CD4-positive, alpha-beta T cell (primary cell): Measurements from ENCODE around the gene ZFYVE27. TPM values are rescaled to one million over a fixed set of nuclear protein-coding genes. Genes with fewer than 3 reads are reported as not detected.

Experiments used
- ATAC-seq: fragments of 200-7000 bp; cut with Tn5 transposase; one replicate; pipeline ENCODE4 v1.10.0; 2022; ENCODE audit warnings: mild to moderate bottlenecking; ENCODE audit not compliant: poor library complexity
- CTCF ChIA-PET: fragments of 350-600 bp; sonication (Branson Sonifier 250); formaldehyde crosslinking; loops from one replicate; lab custom pipeline; 2021; ENCODE audit warnings: antibody characterized with exemption, inconsistent platforms; lab: Charles Lee
- POLR2A ChIA-PET: fragments of 350-600 bp; sonication (Branson Sonifier 250); formaldehyde crosslinking; loops from one replicate; lab custom pipeline; 2021; ENCODE audit warnings: antibody characterized with exemption, inconsistent platforms; lab: Charles Lee
- DNase-seq, 14 experiments: peaks; one replicate each; pipeline ENCODE4 v3.0.0-alpha.2; 2013 to 2020; ENCODE audit warnings: mixed read lengths in 2 of 14
- H3K27ac ChIP-seq, 2 donors: one replicate each; pipeline versions ENCODE4 v1.5.1 to v1.7.0; 2013; ENCODE audit warnings: low read length in 2 of 2, low read depth in 1 of 2, mild to moderate bottlenecking in 1 of 2
- H3K27me3 ChIP-seq, 2 experiments: 1 replicate in 1 of 2; 2 replicates in 1 of 2; pipeline versions ENCODE4 v1.6.1 to v1.7.0; 2013; ENCODE audit warnings: low read length in 2 of 2, control low read depth in 1 of 2, mild to moderate bottlenecking in 1 of 2, moderate library complexity in 1 of 2; ENCODE audit not compliant: insufficient read depth in 2 of 2, control insufficient read depth in 1 of 2
- H3K36me3 ChIP-seq: one replicate; pipeline ENCODE4 v1.6.1; 2013; ENCODE audit warnings: low read length, control low read depth; ENCODE audit not compliant: insufficient read depth
- H3K4me1 ChIP-seq: one replicate; pipeline ENCODE4 v1.6.1; 2013; ENCODE audit warnings: low read length, control low read depth; ENCODE audit not compliant: insufficient read depth
- H3K4me3 ChIP-seq: one replicate; pipeline ENCODE4 v1.5.1; 2013; ENCODE audit warnings: mild to moderate bottlenecking, low read length, moderate library complexity
- H3K9me3 ChIP-seq, 2 experiments: 1 replicate in 1 of 2; 2 replicates in 1 of 2; pipeline versions ENCODE4 v1.6.1 to v1.7.0; 2013; ENCODE audit warnings: low read length in 2 of 2, mild to moderate bottlenecking in 2 of 2, control low read depth in 1 of 2, moderate library complexity in 1 of 2; ENCODE audit not compliant: control insufficient read depth in 1 of 2, insufficient read depth in 1 of 2
- H3K27ac Mint-ChIP-seq: one replicate; pipeline ENCODE4 v1.8.0; 2020; ENCODE audit warnings: mixed read lengths
- H3K27me3 Mint-ChIP-seq: one replicate; pipeline ENCODE4 v1.8.0; 2021; ENCODE audit warnings: mixed read lengths
- H3K36me3 Mint-ChIP-seq: one replicate; pipeline ENCODE4 v1.8.0; 2021; ENCODE audit warnings: low read depth, mixed read lengths
- H3K4me1 Mint-ChIP-seq: one replicate; pipeline ENCODE4 v1.8.0; 2021; ENCODE audit warnings: low read depth, mixed read lengths
- H3K4me3 Mint-ChIP-seq: one replicate; pipeline ENCODE4 v1.8.0; 2020; ENCODE audit warnings: mild to moderate bottlenecking, mixed read lengths
- H3K9me3 Mint-ChIP-seq: one replicate; pipeline ENCODE4 v1.8.0; 2020; ENCODE audit warnings: mixed read lengths
- CTCF ChIP-seq: fragments of 200-600 bp; IDR thresholded peaks from one replicate; pipeline ENCODE4 v1.8.0; 2022; ENCODE audit warnings: antibody characterized with exemption, mild to moderate bottlenecking
- intact Hi-C, 2 experiments: fragments of 100-400 bp; cut with DNase I in 1 of 2; cut with micrococcal nuclease in 1 of 2; formaldehyde crosslinking; loops; one replicate each; pipeline versions ENCODE4 v1.15.1 to v1.9.0; 2023 to 2025; cut with DNase I, micrococcal nuclease
- total RNA-seq, 174 experiments: library from RNA in 2 of 174; stranded (reverse) in 2 of 174; gene quantifications; one replicate each; pipeline ENCODE4 v1.2.3 and lab custom pipeline; 2021 to 2026

ZFYVE27 gene
- total RNA-seq, 2 experiments from 2014 or later = 58.4 to 60.6 TPM

- no peaks in the 10 kb centered on the region for H3K9me3 ChIP-seq
- no peaks in the 10 kb centered on the region for H3K36me3 ChIP-seq
- intact Hi-C loops = no loop called here
- Mint-ChIP-seq H3K27ac (no peak overlapping the region), H3K4me3 (no peak overlapping the region), H3K27me3 (peaks cover 41% of the 10 kb centered on the region), H3K4me1 (peaks cover 13% of the 10 kb centered on the region), H3K36me3 (no peaks in the 10 kb centered on the region), H3K9me3 (no peaks in the 10 kb centered on the region)
- no peak for TF ChIP-seq CTCF
- H3K4me3 ChIP-seq = no peak overlapping the region
- H3K27ac ChIP-seq = no peak overlapping the region
- ATAC-seq (no peak), DNase-seq (no peak)
- ChIA-PET CTCF (no interaction called here), POLR2A (no interaction called here)
- peaks cover 11% of the 10 kb centered on the region for H3K4me1 ChIP-seq
- H3K27me3 ChIP-seq = peaks cover 25 to 30% of the 10 kb centered on the region in 2 experiments
Measured at GRCh38 chr10:97773096-97773495, 36.2 kb downstream of the ZFYVE27 start.

GRCh38 chr10:97774811-97775294, 37.9 kb downstream of the ZFYVE27 start:
- peaks cover 11% of the 10 kb centered on the region for H3K4me1 ChIP-seq
- TF ChIP-seq CTCF = no peak
- no peaks in the 10 kb centered on the region for H3K9me3 Mint-ChIP-seq
- ChIA-PET POLR2A (no interaction called here), CTCF (interaction anchor here (0.6 kb wide), 1 partner anchor 356 kb away, joined by 3 read pairs; no protein-coding TSS in a partner anchor)
- no peak overlapping the region for H3K4me3 ChIP-seq
- no peak overlapping the region for H3K27ac Mint-ChIP-seq
- H3K4me3 Mint-ChIP-seq = no peak overlapping the region
- no peaks in the 10 kb centered on the region for H3K36me3 ChIP-seq
- no peak overlapping the region for H3K27ac ChIP-seq
- H3K27me3 Mint-ChIP-seq = peaks cover 28% of the 10 kb centered on the region
- H3K4me1 Mint-ChIP-seq = peaks cover 18% of the 10 kb centered on the region
- ATAC-seq (no peak), DNase-seq (no peak)
- intact Hi-C loops = no loop called here
- peaks cover 19 to 24% of the 10 kb centered on the region in 2 experiments for H3K27me3 ChIP-seq
- H3K9me3 ChIP-seq = no peaks in the 10 kb centered on the region
- H3K36me3 Mint-ChIP-seq = no peaks in the 10 kb centered on the region

GRCh38 chr10:97777143-97777542, 40.2 kb downstream of the ZFYVE27 start:
- no peaks in the 10 kb centered on the region for H3K36me3 Mint-ChIP-seq
- no peak overlapping the region for H3K4me3 Mint-ChIP-seq
- peaks cover 30% of the 10 kb centered on the region for H3K4me1 Mint-ChIP-seq
- H3K9me3 Mint-ChIP-seq = no peaks in the 10 kb centered on the region
- ATAC-seq (no peak), DNase-seq (no peak)
- H3K4me3 ChIP-seq = no peak overlapping the region
- ChIA-PET CTCF (no interaction called here), POLR2A (interaction anchor here (0.7 kb wide), 1 partner anchor 90 kb away, joined by 3 read pairs; the partner anchor contains the start of gene AVPI1)
- H3K27me3 Mint-ChIP-seq = peaks cover 10% of the 10 kb centered on the region
- no peak overlapping the region for H3K27ac ChIP-seq
- peaks cover 21% of the 10 kb centered on the region for H3K4me1 ChIP-seq
- TF ChIP-seq CTCF = no peak
- H3K36me3 ChIP-seq = no peaks in the 10 kb centered on the region
- no peaks in the 10 kb centered on the region for H3K9me3 ChIP-seq
- H3K27me3 ChIP-seq = peaks cover 9 to 11% of the 10 kb centered on the region in 2 experiments
- intact Hi-C loops = no loop called here
- no peak overlapping the region for H3K27ac Mint-ChIP-seq
